ENCODE measurements around the gene PRUNE1.

Gene PRUNE1

DNA sequence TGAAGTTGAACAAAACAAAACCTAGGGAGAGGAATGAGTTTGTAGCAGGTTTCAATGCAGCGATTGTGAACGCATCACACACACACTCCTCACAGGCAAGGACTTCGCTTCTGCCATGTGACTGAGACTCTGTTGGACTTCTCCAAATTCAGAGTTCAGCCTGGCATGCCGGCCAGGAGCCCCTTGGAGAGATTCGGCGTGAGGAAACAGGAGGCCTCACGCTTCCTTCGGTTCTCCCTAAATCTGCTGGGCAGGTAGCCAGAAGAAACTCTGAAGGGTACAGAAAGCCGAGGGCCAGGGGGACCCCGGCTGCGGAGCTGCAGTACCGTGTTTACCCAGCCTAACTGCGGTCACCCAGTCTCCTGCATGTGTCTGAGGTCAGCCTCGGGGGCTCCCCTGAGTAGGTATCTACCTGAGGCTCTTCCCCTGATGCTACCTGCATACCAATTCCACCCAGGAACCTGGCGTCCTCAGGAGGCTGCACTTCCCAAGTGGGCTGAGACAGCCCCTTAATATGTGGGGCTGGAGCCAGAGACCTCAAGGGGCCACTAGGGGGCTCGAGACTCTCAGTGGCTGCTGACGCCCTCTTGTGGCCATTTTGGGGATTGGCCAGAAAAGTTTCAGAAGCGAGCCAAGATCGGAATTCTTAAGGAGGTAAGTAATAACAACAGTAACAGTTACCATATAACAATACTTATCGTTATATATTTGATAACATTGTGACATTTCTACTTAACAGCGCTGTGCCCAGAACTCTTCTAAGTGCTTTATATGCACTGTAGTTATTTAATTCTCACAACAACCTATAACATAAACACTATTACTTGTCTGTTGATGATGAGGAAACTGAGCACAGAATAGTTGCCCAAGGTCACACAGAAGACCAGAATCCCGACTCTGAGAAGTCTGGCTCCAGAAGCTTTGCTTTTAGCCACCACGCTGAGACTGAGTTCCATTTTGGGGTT, 28.9 kb upstream of the PRUNE1 start:
- Histone ChIP-seq H3K27me3 (ENCODE audit: control insufficient read depth in 2 of 2, insufficient read depth in 2 of 2, low read length in 2 of 2) (no peaks in the 10 kb centered on the region), H3K4me3 (ENCODE audit: low read length in 2 of 2) (peak overlapping the region; percentile 45 to 66), H3K27ac (ENCODE audit: low read depth in 2 of 2, low read length in 2 of 2) (peak overlapping the region; percentile 28 to 32), H3K36me3 (ENCODE audit: control insufficient read depth in 2 of 2, insufficient read depth in 2 of 2, low read length in 2 of 2) (no peaks in the 10 kb centered on the region), H3K9ac (ENCODE audit: low read depth in 1 of 2, low read length in 2 of 2) (peak overlapping the region; percentile 35 to 43), H3K9me3 (ENCODE audit: control insufficient read depth in 2 of 2, low read length in 2 of 2) (no peaks in the 10 kb centered on the region), H3K4me1 (ENCODE audit: control insufficient read depth in 2 of 2, insufficient read depth in 2 of 2, low read length in 2 of 2) (peaks cover 28 to 29% of the 10 kb centered on the region in 2 donors)

DNA sequence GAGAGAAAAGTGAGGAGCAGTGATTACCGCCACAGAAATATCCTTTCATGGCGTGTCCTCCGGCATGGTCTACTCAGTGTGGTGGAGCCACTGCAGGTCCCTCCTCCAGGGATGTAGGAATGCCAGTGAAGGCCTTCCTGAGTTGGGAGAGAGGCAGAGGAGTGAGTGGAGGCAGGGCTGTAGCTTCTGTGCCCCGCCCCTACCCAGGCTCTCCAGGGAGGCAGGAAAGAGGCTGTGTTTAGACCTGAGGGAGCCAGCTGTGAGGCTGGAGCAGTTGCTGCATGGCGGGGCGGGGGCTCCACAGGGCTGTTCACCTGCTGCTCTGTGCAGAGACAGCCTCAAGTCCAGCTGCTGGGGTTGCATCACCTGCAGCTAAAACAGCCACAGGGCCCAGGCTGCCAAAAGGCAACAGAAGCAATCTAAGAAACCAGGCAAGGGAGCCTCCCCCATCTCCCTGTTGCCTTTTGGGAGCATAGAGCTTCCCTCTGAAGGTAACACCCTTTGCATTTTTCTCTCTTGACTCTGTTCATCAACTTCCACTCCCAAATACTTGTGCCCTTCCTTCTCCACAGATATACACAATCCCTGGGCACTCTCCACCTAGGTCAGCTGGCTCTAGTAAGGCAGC, 27.0 kb upstream of the PRUNE1 start:
- H3K4me1 ChIP-seq (ENCODE audit: control insufficient read depth in 2 of 2, insufficient read depth in 2 of 2, low read length in 2 of 2) = peaks cover 25 to 29% of the 10 kb centered on the region in 2 donors
- no peaks in the 10 kb centered on the region for H3K27me3 ChIP-seq (ENCODE audit: control insufficient read depth in 2 of 2, insufficient read depth in 2 of 2, low read length in 2 of 2)
- H3K4me3 ChIP-seq (ENCODE audit: low read length in 2 of 2) = no peak overlapping the region
- no peaks in the 10 kb centered on the region for H3K9me3 ChIP-seq (ENCODE audit: control insufficient read depth in 2 of 2, low read length in 2 of 2)
- no peak overlapping the region for H3K9ac ChIP-seq (ENCODE audit: low read depth in 1 of 2, low read length in 2 of 2)
- H3K36me3 ChIP-seq (ENCODE audit: control insufficient read depth in 2 of 2, insufficient read depth in 2 of 2, low read length in 2 of 2) = no peaks in the 10 kb centered on the region
- no peak overlapping the region for H3K27ac ChIP-seq (ENCODE audit: low read depth in 2 of 2, low read length in 2 of 2)

DNA sequence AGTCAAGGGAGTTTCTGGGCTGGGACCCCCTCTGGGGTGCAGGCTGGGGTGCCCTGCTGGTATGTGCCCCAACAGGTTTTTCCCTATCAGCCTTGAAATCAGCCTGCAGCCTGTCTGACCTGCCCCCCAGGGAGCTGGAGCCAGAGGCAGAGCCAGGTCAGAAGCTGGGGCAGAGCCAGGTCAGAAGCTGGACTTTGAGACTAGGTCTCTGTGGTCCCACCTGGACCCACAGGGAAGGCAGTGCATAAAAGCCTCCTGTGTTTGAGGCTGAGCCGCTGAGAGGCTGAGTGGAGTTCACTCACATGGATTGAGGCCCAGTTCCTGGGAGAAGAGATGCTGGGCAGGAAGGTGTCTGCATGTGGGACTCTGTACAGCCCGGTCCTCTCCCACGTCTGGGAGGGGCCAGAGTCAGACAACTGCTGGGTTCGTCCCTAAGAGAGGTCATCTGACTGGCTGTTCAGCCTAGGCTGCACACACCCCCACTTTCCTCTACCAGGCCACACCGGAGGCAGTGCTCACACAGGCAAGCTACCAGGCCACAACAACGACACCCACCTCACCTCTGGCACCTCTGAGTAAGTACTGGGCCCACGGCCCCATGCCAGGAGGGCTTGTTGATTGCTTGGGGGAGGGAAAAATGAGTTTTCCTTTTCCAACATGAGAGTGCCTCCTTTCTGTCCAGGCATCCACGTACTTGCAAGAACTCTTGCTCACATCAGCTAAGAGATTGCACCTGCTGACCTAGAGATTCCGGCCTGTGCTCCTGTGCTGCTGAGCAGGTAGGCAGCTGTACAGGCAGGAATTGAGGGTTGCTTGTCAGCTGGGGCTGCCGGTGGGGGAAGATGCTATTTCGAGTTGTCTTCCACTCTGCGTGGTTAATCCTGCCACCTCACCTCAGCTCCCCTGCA, 26.2 kb upstream of the PRUNE1 start, which contains the start of gene ANXA9:
Gene ANXA9, plus strand, starts transcription at position 488 of the 908 bp plus-strand sequence. CDS start 814 bp downstream, outside the sequence.
- H3K4me3 ChIP-seq (ENCODE audit: low read length in 2 of 2) = no peak within 1 kb of the TSS
- H3K9ac ChIP-seq (ENCODE audit: low read depth in 1 of 2, low read length in 2 of 2) = peak within 1 kb of the TSS in 1 of 2 donors; percentile 17
- no peaks in the 10 kb centered on the region for H3K9me3 ChIP-seq (ENCODE audit: control insufficient read depth in 2 of 2, low read length in 2 of 2)
- no peaks in the 10 kb centered on the region for H3K36me3 ChIP-seq (ENCODE audit: control insufficient read depth in 2 of 2, insufficient read depth in 2 of 2, low read length in 2 of 2)
- H3K27ac ChIP-seq (ENCODE audit: low read depth in 2 of 2, low read length in 2 of 2) = no peak within 1 kb of the TSS
- no peaks in the 10 kb centered on the region for H3K27me3 ChIP-seq (ENCODE audit: control insufficient read depth in 2 of 2, insufficient read depth in 2 of 2, low read length in 2 of 2)
- H3K4me1 ChIP-seq (ENCODE audit: control insufficient read depth in 2 of 2, insufficient read depth in 2 of 2, low read length in 2 of 2) = peaks cover 21 to 24% of the 10 kb centered on the region in 2 donors

DNA sequence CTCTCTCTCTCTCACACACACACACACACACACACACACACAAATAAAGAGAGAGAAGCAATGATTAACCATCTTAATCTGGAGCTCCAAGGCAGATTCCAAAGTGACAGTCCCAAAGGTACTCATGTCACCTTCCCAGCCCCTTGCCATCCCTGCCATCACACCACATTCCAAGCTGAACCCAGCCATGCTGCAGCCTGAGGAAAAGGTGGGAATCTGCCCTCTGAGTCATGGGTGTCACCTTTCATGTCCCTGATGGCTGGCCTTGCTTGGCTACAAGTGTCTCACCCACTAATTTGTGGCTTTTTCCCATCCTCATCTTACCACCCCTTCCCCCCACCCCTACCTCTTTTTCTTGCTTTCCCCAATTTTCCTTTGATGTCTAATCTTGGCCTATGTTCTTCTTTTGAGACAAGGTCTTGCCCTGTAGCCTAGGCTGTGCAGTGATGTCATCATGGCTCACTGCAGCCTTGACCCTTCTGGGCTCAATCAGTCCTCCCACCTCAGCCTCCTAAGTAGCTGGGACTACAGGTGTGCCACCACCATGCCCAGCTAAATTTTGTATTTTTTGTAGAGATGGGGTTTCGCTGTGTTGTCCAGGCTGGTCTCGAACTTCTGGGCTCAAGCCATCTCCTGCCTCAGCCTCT, 22.9 kb upstream of the PRUNE1 start:
- no peak overlapping the region for H3K9ac ChIP-seq (ENCODE audit: low read depth in 1 of 2, low read length in 2 of 2)
- H3K9me3 ChIP-seq (ENCODE audit: control insufficient read depth in 2 of 2, low read length in 2 of 2) = no peaks in the 10 kb centered on the region
- H3K27ac ChIP-seq (ENCODE audit: low read depth in 2 of 2, low read length in 2 of 2) = no peak overlapping the region
- H3K27me3 ChIP-seq (ENCODE audit: control insufficient read depth in 2 of 2, insufficient read depth in 2 of 2, low read length in 2 of 2) = no peaks in the 10 kb centered on the region
- H3K4me3 ChIP-seq (ENCODE audit: low read length in 2 of 2) = no peak overlapping the region
- H3K4me1 ChIP-seq (ENCODE audit: control insufficient read depth in 2 of 2, insufficient read depth in 2 of 2, low read length in 2 of 2) = peaks cover 9 to 12% of the 10 kb centered on the region in 2 donors
- no peaks in the 10 kb centered on the region for H3K36me3 ChIP-seq (ENCODE audit: control insufficient read depth in 2 of 2, insufficient read depth in 2 of 2, low read length in 2 of 2)

DNA sequence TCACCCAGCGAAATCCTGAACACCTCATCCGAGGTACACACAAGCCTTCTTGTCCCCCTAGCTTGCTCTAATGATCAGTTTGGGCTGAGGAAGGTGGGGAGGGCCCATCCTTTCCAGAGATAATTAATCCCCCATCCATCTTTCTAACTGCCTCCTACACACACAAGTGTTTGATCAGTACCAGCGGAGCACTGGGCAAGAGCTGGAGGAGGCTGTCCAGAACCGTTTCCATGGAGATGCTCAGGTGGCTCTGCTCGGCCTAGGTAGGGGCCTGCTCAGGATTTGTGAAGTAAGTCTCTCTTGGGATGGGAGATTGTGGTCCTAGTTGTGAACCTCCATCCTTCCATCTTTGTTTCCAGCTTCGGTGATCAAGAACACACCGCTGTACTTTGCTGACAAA, 20.3 kb upstream of the PRUNE1 start:
- H3K27me3 ChIP-seq (ENCODE audit: control insufficient read depth in 2 of 2, insufficient read depth in 2 of 2, low read length in 2 of 2) = no peaks in the 10 kb centered on the region
- H3K27ac ChIP-seq (ENCODE audit: low read depth in 2 of 2, low read length in 2 of 2) = no peak overlapping the region
- no peaks in the 10 kb centered on the region for H3K36me3 ChIP-seq (ENCODE audit: control insufficient read depth in 2 of 2, insufficient read depth in 2 of 2, low read length in 2 of 2)
- H3K9ac ChIP-seq (ENCODE audit: low read depth in 1 of 2, low read length in 2 of 2) = no peak overlapping the region
- H3K4me1 ChIP-seq (ENCODE audit: control insufficient read depth in 2 of 2, insufficient read depth in 2 of 2, low read length in 2 of 2) = no peaks in the 10 kb centered on the region
- no peak overlapping the region for H3K4me3 ChIP-seq (ENCODE audit: low read length in 2 of 2)
- no peaks in the 10 kb centered on the region for H3K9me3 ChIP-seq (ENCODE audit: control insufficient read depth in 2 of 2, low read length in 2 of 2)

DNA sequence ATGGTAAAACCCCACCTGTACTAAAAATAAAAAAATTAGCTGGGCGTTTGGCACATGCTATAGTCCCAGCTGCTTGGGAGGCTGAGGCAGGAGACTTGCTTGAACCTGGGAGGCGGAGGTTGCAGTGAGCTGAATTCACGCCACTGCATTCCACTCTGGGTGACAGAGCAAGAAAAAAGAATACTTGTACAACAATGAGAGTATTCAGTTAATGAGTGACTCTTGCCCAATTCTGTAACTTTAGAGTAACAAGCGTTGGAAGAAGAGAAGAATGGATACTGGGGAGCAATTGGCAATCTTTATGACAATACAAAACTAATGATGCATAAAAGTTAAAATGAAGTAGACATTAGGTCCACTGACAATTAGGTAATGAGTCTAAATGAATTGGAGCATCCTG, 15.6 kb upstream of the PRUNE1 start:
- no peak overlapping the region for H3K4me3 ChIP-seq (ENCODE audit: low read length in 2 of 2)
- peaks cover 0 to 3% of the 10 kb centered on the region in 2 donors for H3K4me1 ChIP-seq (ENCODE audit: control insufficient read depth in 2 of 2, insufficient read depth in 2 of 2, low read length in 2 of 2)
- no peaks in the 10 kb centered on the region for H3K9me3 ChIP-seq (ENCODE audit: control insufficient read depth in 2 of 2, low read length in 2 of 2)
- peaks cover 9 to 12% of the 10 kb centered on the region in 2 donors for H3K36me3 ChIP-seq (ENCODE audit: control insufficient read depth in 2 of 2, insufficient read depth in 2 of 2, low read length in 2 of 2)
- H3K27ac ChIP-seq (ENCODE audit: low read depth in 2 of 2, low read length in 2 of 2) = no peak overlapping the region
- H3K9ac ChIP-seq (ENCODE audit: low read depth in 1 of 2, low read length in 2 of 2) = no peak overlapping the region
- H3K27me3 ChIP-seq (ENCODE audit: control insufficient read depth in 2 of 2, insufficient read depth in 2 of 2, low read length in 2 of 2) = no peaks in the 10 kb centered on the region

DNA sequence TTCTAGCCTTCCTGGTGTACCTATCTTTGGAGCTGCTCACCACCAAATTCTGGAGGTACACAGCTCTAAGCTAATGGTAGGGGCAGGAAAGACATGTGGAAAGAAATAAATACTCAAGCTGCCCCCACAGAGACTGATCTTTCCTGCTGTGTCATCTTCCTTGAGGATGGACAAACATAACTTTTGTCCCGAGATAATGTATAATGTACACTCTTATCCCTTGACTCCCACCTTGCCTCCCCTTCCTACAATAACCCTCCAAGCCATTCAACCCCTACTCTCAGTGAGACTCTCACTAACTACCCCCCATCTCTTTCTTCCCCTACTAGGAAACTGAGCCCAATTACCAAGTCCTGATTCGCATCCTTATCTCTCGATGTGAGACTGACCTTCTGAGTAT, 14.0 kb upstream of the PRUNE1 start:
- H3K36me3 ChIP-seq (ENCODE audit: control insufficient read depth in 2 of 2, insufficient read depth in 2 of 2, low read length in 2 of 2) = peaks cover 23 to 26% of the 10 kb centered on the region in 2 donors
- no peak overlapping the region for H3K4me3 ChIP-seq (ENCODE audit: low read length in 2 of 2)
- no peaks in the 10 kb centered on the region for H3K9me3 ChIP-seq (ENCODE audit: control insufficient read depth in 2 of 2, low read length in 2 of 2)
- no peak overlapping the region for H3K9ac ChIP-seq (ENCODE audit: low read depth in 1 of 2, low read length in 2 of 2)
- peaks cover 0 to 3% of the 10 kb centered on the region in 2 donors for H3K4me1 ChIP-seq (ENCODE audit: control insufficient read depth in 2 of 2, insufficient read depth in 2 of 2, low read length in 2 of 2)
- H3K27ac ChIP-seq (ENCODE audit: low read depth in 2 of 2, low read length in 2 of 2) = no peak overlapping the region
- H3K27me3 ChIP-seq (ENCODE audit: control insufficient read depth in 2 of 2, insufficient read depth in 2 of 2, low read length in 2 of 2) = no peaks in the 10 kb centered on the region

DNA sequence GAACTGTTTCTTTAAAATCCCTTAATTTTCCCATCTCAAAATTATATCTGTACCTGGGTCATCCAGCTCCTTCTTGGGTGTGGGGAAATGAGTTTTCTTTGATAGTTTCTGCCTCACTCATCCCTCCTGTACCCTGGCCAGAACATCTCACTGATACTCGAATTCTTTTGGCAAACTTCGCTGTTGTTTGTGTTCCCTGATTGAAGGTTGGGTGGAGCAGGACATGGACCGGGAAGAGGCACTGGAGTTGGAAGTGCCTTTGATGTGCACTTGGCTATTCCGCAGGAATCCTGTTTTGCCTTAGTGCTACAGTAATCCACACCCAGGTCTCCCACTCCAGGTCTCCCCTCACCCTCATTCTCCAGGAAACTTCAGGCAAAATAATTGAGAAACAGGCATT, 12.8 kb upstream of the PRUNE1 start:
- Histone ChIP-seq H3K27ac (ENCODE audit: low read depth in 2 of 2, low read length in 2 of 2) (no peak overlapping the region), H3K27me3 (ENCODE audit: control insufficient read depth in 2 of 2, insufficient read depth in 2 of 2, low read length in 2 of 2) (no peaks in the 10 kb centered on the region), H3K4me3 (ENCODE audit: low read length in 2 of 2) (no peak overlapping the region), H3K36me3 (ENCODE audit: control insufficient read depth in 2 of 2, insufficient read depth in 2 of 2, low read length in 2 of 2) (peaks cover 30 to 32% of the 10 kb centered on the region in 2 donors), H3K9me3 (ENCODE audit: control insufficient read depth in 2 of 2, low read length in 2 of 2) (no peaks in the 10 kb centered on the region), H3K4me1 (ENCODE audit: control insufficient read depth in 2 of 2, insufficient read depth in 2 of 2, low read length in 2 of 2) (peaks cover 0 to 3% of the 10 kb centered on the region in 2 donors), H3K9ac (ENCODE audit: low read depth in 1 of 2, low read length in 2 of 2) (peak overlapping the region in 1 of 2 donors; percentile 14)

DNA sequence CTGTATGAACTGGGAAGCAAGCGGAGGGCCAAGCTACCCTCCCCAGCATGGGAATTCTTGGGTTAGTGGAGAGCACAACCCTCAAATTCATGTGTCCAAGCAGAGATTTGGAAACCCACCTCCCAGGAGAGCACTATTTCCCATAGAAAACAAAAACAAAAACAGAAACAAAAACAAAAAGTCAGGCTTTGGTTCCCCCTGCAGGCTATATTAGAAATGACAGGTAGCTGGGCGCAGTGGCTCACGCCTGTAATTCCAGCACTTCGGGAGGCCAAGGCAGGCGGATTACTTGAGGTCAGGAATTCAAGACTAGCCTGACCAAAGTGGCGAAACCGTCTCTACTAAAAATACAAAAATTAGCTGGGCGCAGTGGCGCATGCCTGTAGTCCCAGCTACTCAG, 12.4 kb upstream of the PRUNE1 start:
- Histone ChIP-seq H3K4me1 (ENCODE audit: control insufficient read depth in 2 of 2, insufficient read depth in 2 of 2, low read length in 2 of 2) (peaks cover 0 to 3% of the 10 kb centered on the region in 2 donors), H3K9ac (ENCODE audit: low read depth in 1 of 2, low read length in 2 of 2) (peak overlapping the region in 1 of 2 donors; percentile 14)

More for the DNA sequence above, 12.4 kb upstream of the PRUNE1 start:
- Histone ChIP-seq H3K4me3 (ENCODE audit: low read length in 2 of 2) (no peak overlapping the region), H3K36me3 (ENCODE audit: control insufficient read depth in 2 of 2, insufficient read depth in 2 of 2, low read length in 2 of 2) (peaks cover 30 to 34% of the 10 kb centered on the region in 2 donors), H3K9me3 (ENCODE audit: control insufficient read depth in 2 of 2, low read length in 2 of 2) (no peaks in the 10 kb centered on the region), H3K27me3 (ENCODE audit: control insufficient read depth in 2 of 2, insufficient read depth in 2 of 2, low read length in 2 of 2) (no peaks in the 10 kb centered on the region), H3K27ac (ENCODE audit: low read depth in 2 of 2, low read length in 2 of 2) (no peak overlapping the region)
